Spinal cord (tissue), 10 donors: Measurements from ENCODE around the gene MACO1. TPM values are rescaled to one million over a fixed set of nuclear protein-coding genes. Genes with fewer than 3 reads are reported as not detected.

Experiments used
- DNase-seq, 6 donors: peaks; one replicate each; pipeline versions ENCODE4 v3.0.0 to v3.0.0-alpha.2; 2013 to 2015; ENCODE audit warnings: low spot score in 6 of 6, low read depth in 4 of 6
- H3K27ac ChIP-seq: one replicate; pipeline ENCODE4 v1.5.1; 2013; ENCODE audit warnings: low read depth, low read length, control low read depth
- H3K27me3 ChIP-seq: one replicate; pipeline ENCODE4 v1.6.1; 2013; ENCODE audit warnings: low read length; ENCODE audit not compliant: control insufficient read depth, insufficient read depth
- H3K36me3 ChIP-seq: one replicate; pipeline ENCODE4 v1.6.1; 2013; ENCODE audit warnings: low read length; ENCODE audit not compliant: control insufficient read depth, insufficient read depth
- H3K4me1 ChIP-seq: one replicate; pipeline ENCODE4 v1.6.1; 2013; ENCODE audit warnings: low read length; ENCODE audit not compliant: control insufficient read depth, insufficient read depth
- H3K4me3 ChIP-seq: one replicate; pipeline ENCODE4 v1.5.1; 2013; ENCODE audit warnings: low read depth, low read length, control low read depth
- H3K9me3 ChIP-seq: one replicate; pipeline ENCODE4 v1.6.1; 2013; ENCODE audit warnings: low read length; ENCODE audit not compliant: control insufficient read depth, insufficient read depth
- WGBS: methylation state at CpG from one replicate; pipeline ENCODE4 v1.1.5; 2013; ENCODE audit warnings: missing lambda C conversion rate; ENCODE audit not compliant: insufficient coverage; 5-methylcytosine and 5-hydroxymethylcytosine counted together
- polyA plus RNA-seq, 2 donors: library from polyadenylated mRNA; unstranded; fragments of 120-200 nt; gene quantifications; one replicate each; pipeline ENCODE4 v1.2.1, GENCODE V29; 2013; ENCODE audit not compliant: insufficient read length in 2 of 2
- total RNA-seq, 2 donors: library from RNA; depleted of rRNA in 1 of 2; stranded (reverse); fragments of 120-200 nt in 1 of 2; fragments of >200 nt in 1 of 2; gene quantifications; one replicate each; pipeline versions ENCODE4 v1.2.3 to v1.2.4, GENCODE V29; 2013 to 2014
- donor health status: healthy.

The MACO1 gene
- total and polyA plus RNA-seq, 4 donors: 31.0 to 33.3 (median 33.1) TPM

DNA sequence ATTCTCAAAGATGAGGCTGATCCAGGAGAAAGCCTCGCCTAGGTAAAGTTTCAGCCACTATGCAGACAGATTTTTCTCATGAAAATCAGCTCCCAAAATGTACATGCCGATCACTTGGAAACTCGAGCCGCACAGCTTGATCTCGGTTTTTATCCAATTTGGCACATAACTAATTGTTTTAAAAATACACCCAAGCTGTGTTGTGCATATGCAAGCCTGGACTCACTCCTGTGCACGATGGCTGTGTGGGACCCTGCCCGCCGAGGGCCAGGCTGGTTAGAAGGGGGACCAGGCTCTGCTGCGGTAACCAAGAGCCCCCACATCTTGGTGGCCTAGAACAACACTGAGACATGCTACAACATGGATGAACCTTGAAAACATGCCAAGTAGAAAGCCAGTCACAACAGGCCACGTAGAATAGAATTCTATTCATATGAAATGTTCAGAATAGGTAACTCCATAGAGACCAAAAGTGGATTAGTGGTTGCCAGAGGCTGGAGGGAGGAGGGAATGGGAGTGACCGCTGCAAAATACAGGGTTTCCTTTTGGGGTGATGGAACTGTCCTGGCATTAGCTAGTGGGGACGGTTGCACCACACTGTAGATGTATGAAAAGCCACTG, 96.6 kb downstream of the MACO1 start:
- H3K4me1 ChIP-seq: peaks cover 3% of the 10 kb centered on the region
- no peak overlapping the region for H3K27ac ChIP-seq
- peak in 1 of 6 donors; percentile 88 for DNase-seq
- no peaks in the 10 kb centered on the region for H3K36me3 ChIP-seq
- WGBS: 71% methylated on average over 10 of the region's 12 CpGs
- no peak overlapping the region for H3K4me3 ChIP-seq
- H3K9me3 ChIP-seq: no peaks in the 10 kb centered on the region
- no peaks in the 10 kb centered on the region for H3K27me3 ChIP-seq

DNA sequence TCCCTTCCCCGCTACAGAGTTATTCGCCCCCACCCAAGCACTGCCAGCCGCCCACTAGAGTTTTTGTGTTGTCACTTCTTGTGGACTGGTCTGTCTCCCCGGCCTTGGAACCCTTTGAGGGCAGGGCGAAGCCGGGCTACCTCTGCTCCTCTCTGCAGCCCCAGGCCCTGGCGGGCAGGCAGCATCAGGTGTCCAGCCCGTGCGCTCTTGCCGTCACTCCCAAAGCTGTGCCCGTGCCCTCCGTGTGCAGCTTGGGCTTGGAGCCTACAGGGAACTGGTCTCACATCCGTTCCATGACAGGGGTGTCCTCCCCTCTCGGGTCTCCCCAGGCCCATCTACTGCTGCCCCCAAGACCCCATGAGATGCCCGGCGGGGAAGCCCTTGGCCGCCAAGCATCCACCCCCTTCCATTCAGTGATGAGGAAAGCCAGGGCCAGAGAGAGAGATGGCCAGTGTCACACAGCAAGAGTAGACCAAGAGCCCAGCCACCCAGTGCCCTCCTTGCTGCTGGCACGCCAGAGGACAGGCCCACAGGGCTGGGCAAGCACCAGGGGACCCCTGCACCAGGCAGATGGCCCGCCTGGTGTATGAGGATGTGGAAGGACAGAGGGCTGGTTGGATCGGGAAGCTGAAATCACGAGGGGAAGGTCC, 97.4 kb downstream of the MACO1 start:
- Histone ChIP-seq H3K27me3 (no peaks in the 10 kb centered on the region), H3K9me3 (no peaks in the 10 kb centered on the region), H3K36me3 (no peaks in the 10 kb centered on the region), H3K4me1 (no peaks in the 10 kb centered on the region), H3K27ac (no peak overlapping the region), H3K4me3 (no peak overlapping the region)
- DNase-seq: no peak
- 86% methylated on average over 18 of the region's 21 CpGs for WGBS

DNA sequence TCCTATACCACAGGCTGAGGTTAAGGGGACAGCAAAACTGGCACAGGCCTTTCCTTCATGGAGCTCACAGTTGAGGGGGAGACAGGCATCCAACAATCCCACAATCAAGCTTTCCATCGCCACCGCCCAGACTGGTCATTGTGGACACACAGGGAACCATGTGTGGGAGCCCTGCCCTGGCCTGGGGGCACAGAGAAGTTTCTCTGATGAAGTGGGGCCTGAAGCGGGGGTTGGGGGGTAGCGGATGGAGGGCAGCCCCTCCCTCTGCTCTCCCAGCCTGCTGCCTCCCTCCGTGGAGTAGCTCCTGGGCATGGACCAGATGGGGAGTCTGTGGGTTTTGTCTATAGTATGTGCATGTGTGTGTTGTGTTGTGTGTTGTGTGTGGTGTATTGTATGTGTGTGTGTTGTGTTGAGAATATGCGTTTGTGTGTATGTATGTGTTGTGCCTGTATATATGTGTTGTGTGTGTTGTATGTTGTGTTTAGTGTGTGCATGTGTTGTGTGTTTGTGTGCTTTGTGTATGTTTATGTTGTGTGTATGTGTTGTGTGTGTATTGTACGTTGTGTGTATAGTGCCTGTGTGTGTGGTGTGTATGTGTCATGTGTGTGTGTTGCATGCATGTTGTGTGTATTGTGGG, 98.3 kb downstream of the MACO1 start:
- H3K36me3 ChIP-seq: no peaks in the 10 kb centered on the region
- H3K4me3 ChIP-seq: no peak overlapping the region
- H3K4me1 ChIP-seq: no peaks in the 10 kb centered on the region
- H3K27me3 ChIP-seq: no peaks in the 10 kb centered on the region
- H3K9me3 ChIP-seq: no peaks in the 10 kb centered on the region
- no peak for DNase-seq
- no peak overlapping the region for H3K27ac ChIP-seq
- 65% methylated on average over 6 of the region's 7 CpGs for WGBS

DNA sequence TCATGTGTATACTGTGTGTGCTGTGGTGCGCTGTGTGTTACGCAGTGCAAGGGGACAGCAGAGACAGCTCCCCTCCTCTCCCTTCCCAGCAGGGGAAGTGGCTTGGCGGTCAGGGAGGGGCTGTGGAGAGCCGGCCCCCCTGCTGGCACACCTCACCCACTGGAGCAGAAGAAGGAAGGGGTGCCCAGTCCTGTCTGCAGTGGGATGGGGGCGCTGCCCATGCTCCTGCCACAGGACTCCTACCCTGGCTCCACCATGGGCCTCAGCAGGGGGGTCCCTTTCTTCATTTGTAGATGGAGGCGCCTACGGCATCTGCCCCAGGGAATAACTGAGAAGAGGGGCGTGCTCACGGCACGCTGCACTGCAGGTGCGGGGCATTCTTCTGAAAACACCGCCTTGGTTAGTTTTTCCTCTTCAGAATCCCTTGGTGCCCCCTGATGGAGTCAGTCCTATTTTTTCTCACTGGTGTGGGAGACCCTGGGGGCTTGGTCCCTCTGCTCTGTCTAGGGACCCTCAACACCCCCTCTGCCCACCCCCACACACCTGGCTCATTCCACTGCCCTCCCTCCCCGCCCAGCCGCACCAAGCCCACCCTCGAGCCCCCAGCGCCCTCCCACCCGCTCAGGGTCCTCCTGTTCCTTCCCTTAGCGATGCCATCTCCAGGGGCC, 99.0 kb downstream of the MACO1 start:
- no peak for DNase-seq
- H3K9me3 ChIP-seq: no peaks in the 10 kb centered on the region
- no peak overlapping the region for H3K4me3 ChIP-seq
- no peaks in the 10 kb centered on the region for H3K27me3 ChIP-seq
- no peaks in the 10 kb centered on the region for H3K4me1 ChIP-seq
- WGBS: 62% methylated on average over 10 of the region's 18 CpGs
- H3K36me3 ChIP-seq: no peaks in the 10 kb centered on the region
- no peak overlapping the region for H3K27ac ChIP-seq

DNA sequence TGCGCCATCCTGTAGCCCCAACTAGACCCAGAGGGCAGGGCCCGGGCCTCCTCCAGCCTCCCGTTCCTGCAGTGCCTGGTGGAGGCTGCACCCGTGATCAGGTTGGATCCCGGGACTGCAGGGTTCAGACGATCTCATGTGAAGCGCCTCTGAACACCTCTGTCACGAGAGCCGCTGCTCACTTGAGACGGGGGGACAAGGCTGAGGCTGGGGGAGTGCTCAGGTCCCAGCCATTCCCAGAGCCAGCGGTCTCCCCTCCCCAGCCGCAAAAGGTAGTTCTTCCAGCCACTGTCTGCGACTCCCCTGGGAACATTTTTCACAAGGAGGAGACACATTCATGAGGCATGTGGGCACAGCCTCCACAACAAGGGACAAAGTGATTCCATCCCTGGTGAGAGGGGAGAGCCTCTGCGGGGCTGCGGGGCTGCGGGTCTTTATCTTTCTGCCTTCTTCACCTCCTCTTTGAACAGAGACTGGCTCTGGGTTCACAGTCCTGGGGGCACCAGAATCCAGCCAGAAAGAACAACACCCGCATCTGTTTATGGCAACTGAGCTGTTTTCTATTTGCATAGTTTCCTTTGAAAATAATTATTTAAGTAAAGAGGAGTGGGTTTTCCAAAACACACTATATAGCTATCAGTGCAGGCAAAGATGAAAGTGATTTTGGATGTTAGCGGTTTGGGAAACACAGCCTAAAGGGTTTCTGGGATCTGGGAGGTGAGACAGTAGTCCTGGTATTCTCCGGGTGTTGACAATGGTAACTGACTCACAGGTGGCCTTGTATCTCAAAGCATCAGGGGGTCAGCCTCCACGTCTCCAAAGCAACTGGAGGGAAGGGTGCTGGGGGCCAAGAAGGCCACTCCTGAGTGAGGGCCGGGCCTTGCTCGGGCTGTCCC, 99.7 kb downstream of the MACO1 start:
- Histone ChIP-seq H3K27ac (no peak overlapping the region), H3K36me3 (no peaks in the 10 kb centered on the region), H3K4me3 (no peak overlapping the region)

DNA sequence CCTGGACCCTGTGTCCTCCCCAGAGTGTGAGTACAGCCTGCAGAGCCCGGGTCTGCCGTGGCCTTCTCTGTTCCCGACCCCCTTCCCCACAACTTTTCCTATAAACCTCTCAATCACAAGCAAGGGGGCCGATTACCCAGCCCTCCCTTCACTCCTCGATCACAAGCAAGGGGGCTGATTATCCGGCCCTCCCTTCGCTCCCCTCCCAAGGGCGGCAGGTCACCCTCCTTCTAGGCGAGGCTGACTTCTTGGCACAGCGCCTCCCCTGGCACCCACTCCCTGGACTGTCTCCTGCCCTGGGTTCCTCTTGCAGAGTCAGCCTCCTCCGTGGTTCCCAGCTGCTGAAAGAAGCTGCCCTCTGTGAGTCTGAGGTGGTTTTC, 100.4 kb downstream of the MACO1 start:
- Histone ChIP-seq H3K4me3 (no peak overlapping the region), H3K36me3 (no peaks in the 10 kb centered on the region), H3K27me3 (no peaks in the 10 kb centered on the region), H3K27ac (no peak overlapping the region), H3K9me3 (no peaks in the 10 kb centered on the region), H3K4me1 (no peaks in the 10 kb centered on the region)
- 78% methylated on average over 10 of the region's 11 CpGs for WGBS
- no peak for DNase-seq

More for the DNA sequence above, 99.7 kb downstream of the MACO1 start:
- no peaks in the 10 kb centered on the region for H3K4me1 ChIP-seq
- no peaks in the 10 kb centered on the region for H3K27me3 ChIP-seq
- no peaks in the 10 kb centered on the region for H3K9me3 ChIP-seq
- WGBS: 78% methylated on average over 18 of the region's 22 CpGs
- DNase-seq: no peak

DNA sequence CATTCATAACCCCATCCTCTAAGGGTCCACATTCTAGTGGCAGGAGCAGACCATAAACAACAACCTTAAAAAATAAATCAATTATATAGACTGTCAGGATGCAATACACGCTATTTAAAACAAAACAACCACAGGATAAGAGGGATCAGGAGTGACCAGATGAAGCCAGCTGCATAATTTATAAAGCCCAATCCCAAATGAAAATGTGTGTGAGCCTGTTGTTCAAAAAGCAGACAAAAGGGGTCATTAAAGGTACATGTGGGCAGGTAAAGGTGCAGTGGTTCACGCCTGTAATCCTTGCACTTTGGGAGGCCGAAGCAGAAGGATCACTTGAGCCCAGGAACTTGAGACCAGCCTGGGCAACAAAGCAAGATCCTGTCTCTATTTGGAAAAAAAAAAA, 102.3 kb downstream of the MACO1 start:
- no peaks in the 10 kb centered on the region for H3K9me3 ChIP-seq
- H3K27ac ChIP-seq: no peak overlapping the region
- 88% methylated on average over 2 of the region's 3 CpGs for WGBS
- H3K4me1 ChIP-seq: peaks cover 4% of the 10 kb centered on the region
- no peaks in the 10 kb centered on the region for H3K27me3 ChIP-seq
- DNase-seq: no peak
- H3K36me3 ChIP-seq: no peaks in the 10 kb centered on the region
- no peak overlapping the region for H3K4me3 ChIP-seq

DNA sequence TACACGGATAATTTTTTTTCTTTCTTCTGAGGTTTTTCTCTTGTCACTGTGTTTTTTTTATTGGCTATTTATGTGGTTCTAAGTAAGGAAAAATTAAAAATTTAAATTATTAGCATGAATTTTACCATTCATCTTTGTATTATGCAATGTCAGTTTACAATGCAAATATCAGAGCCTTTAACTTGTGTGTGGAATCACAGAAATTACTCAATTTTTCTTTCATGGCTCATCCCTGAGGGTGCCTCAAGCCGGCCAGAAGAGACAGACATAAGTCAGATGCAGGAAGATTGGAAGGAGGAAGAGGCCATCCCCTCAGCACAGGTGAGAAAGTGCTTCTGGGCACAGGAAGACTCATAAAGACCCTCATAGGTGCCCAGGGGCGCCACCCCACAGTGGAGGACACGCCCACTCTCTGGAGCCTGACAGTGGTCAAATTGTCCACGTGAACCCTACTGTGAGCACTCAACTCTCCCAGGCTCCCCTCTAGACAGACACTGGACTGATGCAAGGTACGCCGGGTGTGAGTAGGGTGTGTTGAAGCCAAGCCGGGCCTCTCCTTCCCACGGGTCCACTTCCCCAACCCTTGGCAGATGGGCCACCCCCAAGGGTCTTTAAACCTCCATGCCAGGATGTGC, 103.2 kb downstream of the MACO1 start:
- WGBS: 83% methylated on average over 1 of the region's 9 CpGs
- Histone ChIP-seq H3K27me3 (no peaks in the 10 kb centered on the region), H3K36me3 (no peaks in the 10 kb centered on the region), H3K27ac (no peak overlapping the region), H3K9me3 (no peaks in the 10 kb centered on the region), H3K4me3 (no peak overlapping the region), H3K4me1 (peaks cover 4% of the 10 kb centered on the region)
- DNase-seq: no peak

DNA sequence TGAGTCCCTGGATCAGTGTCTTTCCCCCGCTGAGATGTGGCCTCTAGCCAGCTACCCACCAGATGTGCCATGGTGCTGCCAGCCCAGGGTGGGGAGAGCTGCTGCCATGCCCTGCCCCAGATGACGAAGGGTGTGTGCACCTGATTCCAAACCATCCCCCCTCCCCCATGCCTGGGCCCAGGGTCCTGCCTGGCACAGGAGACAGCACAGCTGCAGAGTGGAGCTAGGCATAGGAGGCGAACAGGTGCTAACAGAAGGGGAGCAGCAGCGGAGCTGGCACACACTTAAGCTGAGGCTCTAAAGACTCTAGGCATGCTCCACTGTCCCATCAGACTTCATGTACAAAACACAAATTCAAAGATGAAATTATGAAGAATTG, 103.7 kb downstream of the MACO1 start:
- Histone ChIP-seq H3K4me3 (no peak overlapping the region), H3K27me3 (no peaks in the 10 kb centered on the region), H3K27ac (no peak overlapping the region), H3K9me3 (no peaks in the 10 kb centered on the region), H3K4me1 (peaks cover 4% of the 10 kb centered on the region), H3K36me3 (no peaks in the 10 kb centered on the region)
- WGBS: 59% methylated on average over 3 of the region's 4 CpGs
- peak in 1 of 6 donors; percentile 64 for DNase-seq
